H4 (cell line): ENCODE results near the gene OR2T6. TPM values are rescaled to one million over a fixed set of nuclear protein-coding genes. Genes with fewer than 3 reads are reported as not detected.
"Not testable (repeated sequence)": the region's sequence is repeated elsewhere in the genome, so short reads cannot be mapped to it uniquely, and the experiment has no call there.

Experiments
- DNase-seq: peaks from one replicate; pipeline ENCODE4 v3.0.0-alpha.2; 2015; ENCODE audit warnings: low spot score
- total RNA-seq: library from RNA; depleted of rRNA; stranded (reverse); fragments of >200 nt; shearing (Covaris generic); gene quantifications from 2 replicates; pipeline ENCODE4 v1.2.3, GENCODE V29; 2014; rRNA removed

OR2T6 gene
- total RNA-seq, 1 experiment from 2014 or later, result not detected

- DNase-seq, result not testable (repeated sequence)
Measured at GRCh38 chr1:248433811-248434415, 58.4 kb downstream of the OR2T6 start.

- DNase-seq, result not testable (repeated sequence)
Measured at GRCh38 chr1:248434913-248435312, 59.4 kb downstream of the OR2T6 start.

- DNase-seq, result not testable (repeated sequence)
Measured at GRCh38 chr1:248436303-248436702, 60.8 kb downstream of the OR2T6 start.

- DNase-seq, result not testable (repeated sequence)
Measured at GRCh38 chr1:248438668-248439067, 63.1 kb downstream of the OR2T6 start.

GRCh38 chr1:248439283-248439682, 63.7 kb downstream of the OR2T6 start:
- DNase-seq, result not testable (repeated sequence)

Other genes starting within 250 kb of the OR2T6 start
- not detected in 2 replicates for gene OR2M5, start 230.6 kb upstream of the OR2T6 start, total RNA-seq
- gene OR2M2, start 200.9 kb upstream of the OR2T6 start, total RNA-seq, result not detected in 2 replicates
- 0.04 TPM in 1 of 2 replicates, not detected in the other for gene OR2M3, start 178.5 kb upstream of the OR2T6 start, total RNA-seq
- gene OR2M4, start 144.3 kb upstream of the OR2T6 start, total RNA-seq, result not detected in 2 replicates
- 0.79 TPM in 1 of 2 replicates, not detected in the other for gene OR2T33, start 97.8 kb upstream of the OR2T6 start, total RNA-seq
- not detected in 2 replicates for gene OR2T12, start 72.3 kb upstream of the OR2T6 start, total RNA-seq
- not detected in 2 replicates for gene OR2M7, start 51.2 kb upstream of the OR2T6 start, total RNA-seq
- not detected in 2 replicates for gene OR14C36, start 27.0 kb upstream of the OR2T6 start, total RNA-seq
- gene OR2T4, start 14.1 kb upstream of the OR2T6 start, total RNA-seq, result 0.31 TPM in 1 of 2 replicates, not detected in the other
- gene OR2T1, start 27.3 kb downstream of the OR2T6 start, total RNA-seq, result not detected in 2 replicates
- not detected in 2 replicates for gene OR2T2, start 69.9 kb downstream of the OR2T6 start, total RNA-seq
- gene OR2T3, start 97.6 kb downstream of the OR2T6 start, total RNA-seq, result not detected in 2 replicates
- not detected in 2 replicates for gene OR2T5, start 112.8 kb downstream of the OR2T6 start, total RNA-seq
- gene OR2G6, start 132.3 kb downstream of the OR2T6 start, total RNA-seq, result not detected in 2 replicates
- not detected in 2 replicates for gene OR2T29, start 187.0 kb downstream of the OR2T6 start, total RNA-seq
- gene OR2T34, start 199.0 kb downstream of the OR2T6 start, total RNA-seq, result not detected in 2 replicates
- not detected in 2 replicates for gene OR2T10, start 222.0 kb downstream of the OR2T6 start, total RNA-seq